Gastroesophageal sphincter (tissue), 4 donors: ENCODE data around the gene TRIO. TPM values are rescaled to one million over a fixed set of nuclear protein-coding genes. Genes with fewer than 3 reads are reported as not detected.

Experiments used
- ATAC-seq: fragments of 150-250 bp; one replicate; pipeline ENCODE4 v1.9.1; 2016; ENCODE audit warnings: mild to moderate bottlenecking, moderate library complexity
- H3K27ac ChIP-seq, 4 donors: fragments of 200-600 bp; sonication (generic) in 3 of 4; 1 replicate in 3 of 4; 2 replicates in 1 of 4; pipeline ENCODE4 v1.5.1; 2016 to 2019
- H3K27me3 ChIP-seq: fragments of 200-600 bp; sonication (generic); one replicate; pipeline ENCODE4 v1.5.1; 2019
- H3K36me3 ChIP-seq, 2 donors: fragments of 200-600 bp; sonication (generic); one replicate each; pipeline ENCODE4 v1.5.1; 2019; ENCODE audit warnings: control low read depth in 1 of 2
- H3K4me1 ChIP-seq, 3 donors: fragments of 200-600 bp; sonication (generic); 1 replicate in 2 of 3; 2 replicates in 1 of 3; pipeline ENCODE4 v1.5.1; 2016 to 2019; ENCODE audit warnings: control low read depth in 2 of 3
- H3K4me3 ChIP-seq, 2 donors: fragments of 200-600 bp; sonication (generic); one replicate each; pipeline ENCODE4 v1.5.1; 2019; ENCODE audit warnings: mild to moderate bottlenecking in 1 of 2, moderate library complexity in 1 of 2
- H3K9me3 ChIP-seq, 3 donors: fragments of 200-600 bp; sonication (generic); one replicate each; pipeline ENCODE4 v1.5.1; 2017 to 2019; ENCODE audit warnings: control low read depth in 2 of 3
- EP300 ChIP-seq: sonication (generic); formaldehyde crosslinking; IDR thresholded peaks from one replicate; pipeline ENCODE4 v1.6.1; 2017; ENCODE audit warnings: antibody characterized with exemption, mild to moderate bottlenecking
- POLR2A ChIP-seq, 2 donors: fragments of 450-650 bp; IDR thresholded peaks; one replicate each; pipeline ENCODE4 v1.6.1; 2017; ENCODE audit warnings: antibody characterized with exemption in 2 of 2, mild to moderate bottlenecking in 2 of 2, moderate library complexity in 1 of 2
- POLR2AphosphoS5 ChIP-seq: sonication (generic); formaldehyde crosslinking; IDR thresholded peaks from one replicate; pipeline ENCODE4 v1.6.1; 2017; ENCODE audit warnings: antibody characterized with exemption
- WGBS, 2 donors: methylation state at CpG; one replicate each; pipeline ENCODE4 v1.1.5; 2018; ENCODE audit warnings: low coverage in 1 of 2; 5-methylcytosine and 5-hydroxymethylcytosine counted together
- total RNA-seq, 4 donors: library from RNA; depleted of rRNA; stranded (reverse); fragments of >200 nt; gene quantifications; one replicate each; pipeline ENCODE4 v1.1.0, GENCODE V29; 2016
- TF ChIP-seq, protein P1 (sequence below), 4 experiments: fragments of 200-600 bp in 2 of 4; fragments of 450-650 bp in 2 of 4; sonication (generic) in 1 of 4; IDR thresholded peaks; one replicate each; pipeline ENCODE4 v1.5.1; 2017 to 2019; ENCODE audit warnings: antibody characterized with exemption in 4 of 4, mild to moderate bottlenecking in 2 of 4, moderate library complexity in 2 of 4

The TRIO gene
- total RNA-seq, 4 donors from 2014 or later = 69.2 to 257 (median 172) TPM

DNA sequence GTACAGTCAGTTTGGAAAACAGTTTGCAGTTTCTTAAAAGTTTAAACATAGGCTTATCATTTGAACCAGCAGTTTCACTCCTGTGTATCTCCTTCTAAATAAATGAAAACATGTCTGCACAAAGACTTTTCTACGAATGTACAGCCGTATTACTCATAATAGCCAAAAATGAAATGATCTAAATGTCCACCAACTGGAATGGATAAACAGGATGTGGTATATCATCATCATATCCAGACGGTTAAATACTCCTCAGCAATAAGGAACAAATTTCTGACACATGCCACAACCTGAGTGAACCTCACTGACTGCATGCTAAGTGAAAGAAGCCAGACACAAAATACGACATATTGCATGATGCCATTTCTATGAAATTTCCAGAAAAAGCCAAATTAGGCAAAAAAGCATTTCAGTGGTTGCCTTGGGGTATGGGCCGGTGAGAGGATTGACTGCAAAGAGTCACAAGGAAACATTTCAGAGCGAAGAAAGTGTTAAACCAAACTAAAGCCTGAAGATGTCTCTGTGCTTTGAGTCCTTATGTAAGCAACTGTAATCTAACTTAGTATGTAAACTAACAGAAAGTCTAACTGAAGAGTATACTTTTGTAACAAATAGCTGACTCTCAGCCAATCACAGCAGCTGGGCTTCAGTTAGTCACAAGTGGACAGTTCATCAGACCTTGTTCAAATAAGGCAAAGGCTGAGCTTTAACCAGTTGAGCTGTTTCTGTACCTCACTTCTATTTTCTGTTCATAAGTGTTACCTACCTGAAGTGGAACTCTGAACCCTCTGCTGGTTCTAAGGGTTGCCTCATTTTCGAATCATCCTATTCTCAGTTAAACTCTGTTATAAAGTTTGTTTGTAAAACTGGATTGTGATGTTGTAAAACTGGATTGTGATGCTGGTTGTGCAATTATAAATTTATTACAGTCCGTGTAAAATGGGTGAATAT lies 65.2 kb downstream of the TRIO start:
- Histone ChIP-seq H3K36me3 (no peaks in the 10 kb centered on the region), H3K27me3 (no peaks in the 10 kb centered on the region), H3K27ac (peak overlapping the region; percentile 67 to 85 (median 74)), H3K4me1 (peaks cover 14 to 95% (median 38%) of the 10 kb centered on the region in 3 donors), H3K9me3 (no peaks in the 10 kb centered on the region), H3K4me3 (no peak overlapping the region)
- peak; percentile 59 for ATAC-seq
- 28 to 32% methylated on average over 5 to 8 of the region's 8 CpGs for WGBS, 2 donors
- TF ChIP-seq POLR2A (IDR thresholded peaks at IDR 0.05) (no peak), POLR2AphosphoS5 (peak; percentile 8)

DNA sequence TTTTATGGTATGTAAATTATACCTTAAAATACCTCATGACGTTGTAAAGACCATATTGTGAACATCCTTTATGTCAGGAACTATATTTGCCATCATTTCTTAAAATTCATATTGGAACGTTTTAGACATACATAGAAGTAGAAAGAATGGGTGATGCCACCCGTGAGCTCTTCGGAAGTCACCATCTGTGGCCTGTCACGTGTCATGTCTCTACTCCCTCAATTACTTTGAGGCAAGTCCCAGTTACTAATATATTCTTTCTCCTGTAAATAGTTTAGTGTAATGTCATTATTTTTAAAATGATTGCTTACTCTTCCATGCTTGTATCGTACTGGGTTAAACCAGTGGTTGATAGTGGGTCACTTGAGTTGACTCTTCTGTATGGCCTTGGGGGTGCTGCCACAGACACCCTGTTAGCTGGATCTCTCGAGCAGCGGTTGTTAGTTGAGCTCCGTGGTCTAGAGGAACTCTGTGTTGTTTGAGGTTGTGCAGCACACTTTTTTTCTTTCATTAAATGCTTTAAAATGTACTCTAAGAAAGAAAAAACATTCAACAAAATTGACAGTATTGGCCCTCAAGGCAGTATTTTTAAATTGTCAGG lies 66.2 kb downstream of the TRIO start:
- H3K9me3 ChIP-seq = no peaks in the 10 kb centered on the region
- no peak for ATAC-seq
- no peaks in the 10 kb centered on the region for H3K36me3 ChIP-seq
- H3K27ac ChIP-seq = peak overlapping the region; percentile 67 to 85 (median 74)
- H3K4me3 ChIP-seq = no peak overlapping the region
- no peaks in the 10 kb centered on the region for H3K27me3 ChIP-seq
- peaks cover 5 to 95% (median 35%) of the 10 kb centered on the region in 3 donors for H3K4me1 ChIP-seq
- no peak for TF ChIP-seq POLR2A (IDR thresholded peaks at IDR 0.05)
- no peak for TF ChIP-seq EP300
- no peak for TF ChIP-seq POLR2AphosphoS5
- TF ChIP-seq, protein P1, sequence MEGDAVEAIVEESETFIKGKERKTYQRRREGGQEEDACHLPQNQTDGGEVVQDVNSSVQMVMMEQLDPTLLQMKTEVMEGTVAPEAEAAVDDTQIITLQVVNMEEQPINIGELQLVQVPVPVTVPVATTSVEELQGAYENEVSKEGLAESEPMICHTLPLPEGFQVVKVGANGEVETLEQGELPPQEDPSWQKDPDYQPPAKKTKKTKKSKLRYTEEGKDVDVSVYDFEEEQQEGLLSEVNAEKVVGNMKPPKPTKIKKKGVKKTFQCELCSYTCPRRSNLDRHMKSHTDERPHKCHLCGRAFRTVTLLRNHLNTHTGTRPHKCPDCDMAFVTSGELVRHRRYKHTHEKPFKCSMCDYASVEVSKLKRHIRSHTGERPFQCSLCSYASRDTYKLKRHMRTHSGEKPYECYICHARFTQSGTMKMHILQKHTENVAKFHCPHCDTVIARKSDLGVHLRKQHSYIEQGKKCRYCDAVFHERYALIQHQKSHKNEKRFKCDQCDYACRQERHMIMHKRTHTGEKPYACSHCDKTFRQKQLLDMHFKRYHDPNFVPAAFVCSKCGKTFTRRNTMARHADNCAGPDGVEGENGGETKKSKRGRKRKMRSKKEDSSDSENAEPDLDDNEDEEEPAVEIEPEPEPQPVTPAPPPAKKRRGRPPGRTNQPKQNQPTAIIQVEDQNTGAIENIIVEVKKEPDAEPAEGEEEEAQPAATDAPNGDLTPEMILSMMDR (IDR thresholded peaks at IDR 0.05) = no peak
- WGBS, 2 donors = 71 to 86% methylated on average over 8 to 9 of the region's 9 CpGs

DNA sequence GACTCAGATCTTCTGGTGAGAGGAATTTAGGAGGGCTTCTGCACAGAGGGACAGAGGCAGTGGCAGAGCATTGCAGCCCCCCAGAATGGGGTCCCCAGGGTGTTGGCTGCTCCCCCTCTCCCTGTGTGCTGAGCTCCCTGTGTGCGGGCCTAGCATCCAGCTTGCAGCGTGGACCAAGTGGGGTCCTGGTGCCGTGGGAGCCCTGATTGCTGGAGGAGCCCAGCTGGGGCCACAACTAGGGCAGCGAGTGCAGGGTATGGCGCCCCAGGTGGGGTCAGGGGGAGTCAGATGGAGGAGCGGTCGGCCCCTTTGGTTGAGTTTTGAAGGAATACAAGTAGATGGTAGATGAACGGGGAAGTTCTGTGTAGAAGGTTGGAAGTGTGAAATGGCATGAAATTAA lies 66.7 kb downstream of the TRIO start:
- Histone ChIP-seq H3K4me1 (peaks cover 0 to 95% (median 31%) of the 10 kb centered on the region in 3 donors), H3K27ac (peak overlapping the region; percentile 67 to 85 (median 74)), H3K36me3 (no peaks in the 10 kb centered on the region), H3K27me3 (no peaks in the 10 kb centered on the region), H3K4me3 (no peak overlapping the region), H3K9me3 (no peaks in the 10 kb centered on the region)
- TF ChIP-seq, protein P1 (IDR thresholded peaks at IDR 0.05) = no peak
- 50 to 90% methylated on average over 1 to 3 of the region's 8 CpGs for WGBS, 2 donors
- no peak for ATAC-seq

DNA sequence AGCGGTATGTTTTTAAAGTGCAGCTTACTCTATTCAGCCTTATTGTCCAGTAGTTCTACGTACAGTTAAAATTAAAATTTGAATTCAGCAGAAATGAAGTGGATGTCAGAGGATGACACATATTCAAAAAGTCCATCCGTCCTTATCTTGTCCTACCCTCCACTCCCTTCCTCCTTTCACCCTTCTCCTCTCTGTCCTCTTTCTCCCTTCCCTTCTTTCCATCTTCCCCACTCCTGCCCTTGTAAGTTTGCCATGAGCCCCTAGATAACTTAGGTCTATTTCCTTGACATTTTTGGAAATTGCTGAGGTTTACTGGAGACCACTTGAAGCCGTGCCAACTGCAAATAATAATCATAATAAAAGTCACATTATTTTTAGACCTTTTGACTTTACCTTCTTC lies 67.6 kb downstream of the TRIO start:
- no peak for ATAC-seq
- H3K27me3 ChIP-seq = no peaks in the 10 kb centered on the region
- H3K27ac ChIP-seq = peak overlapping the region in 3 of 4 donors; percentile 4 to 78 (median 71)
- peaks cover 0 to 89% (median 31%) of the 10 kb centered on the region in 3 donors for H3K4me1 ChIP-seq
- H3K9me3 ChIP-seq = no peaks in the 10 kb centered on the region
- H3K4me3 ChIP-seq = no peak overlapping the region
- 52 to 64% methylated on average over 4 of the region's 4 CpGs for WGBS, 2 donors
- no peaks in the 10 kb centered on the region for H3K36me3 ChIP-seq
- TF ChIP-seq POLR2A (IDR thresholded peaks at IDR 0.05) (no peak), EP300 (no peak), POLR2AphosphoS5 (no peak)
- TF ChIP-seq, protein P1 (IDR thresholded peaks at IDR 0.05) = no peak

DNA sequence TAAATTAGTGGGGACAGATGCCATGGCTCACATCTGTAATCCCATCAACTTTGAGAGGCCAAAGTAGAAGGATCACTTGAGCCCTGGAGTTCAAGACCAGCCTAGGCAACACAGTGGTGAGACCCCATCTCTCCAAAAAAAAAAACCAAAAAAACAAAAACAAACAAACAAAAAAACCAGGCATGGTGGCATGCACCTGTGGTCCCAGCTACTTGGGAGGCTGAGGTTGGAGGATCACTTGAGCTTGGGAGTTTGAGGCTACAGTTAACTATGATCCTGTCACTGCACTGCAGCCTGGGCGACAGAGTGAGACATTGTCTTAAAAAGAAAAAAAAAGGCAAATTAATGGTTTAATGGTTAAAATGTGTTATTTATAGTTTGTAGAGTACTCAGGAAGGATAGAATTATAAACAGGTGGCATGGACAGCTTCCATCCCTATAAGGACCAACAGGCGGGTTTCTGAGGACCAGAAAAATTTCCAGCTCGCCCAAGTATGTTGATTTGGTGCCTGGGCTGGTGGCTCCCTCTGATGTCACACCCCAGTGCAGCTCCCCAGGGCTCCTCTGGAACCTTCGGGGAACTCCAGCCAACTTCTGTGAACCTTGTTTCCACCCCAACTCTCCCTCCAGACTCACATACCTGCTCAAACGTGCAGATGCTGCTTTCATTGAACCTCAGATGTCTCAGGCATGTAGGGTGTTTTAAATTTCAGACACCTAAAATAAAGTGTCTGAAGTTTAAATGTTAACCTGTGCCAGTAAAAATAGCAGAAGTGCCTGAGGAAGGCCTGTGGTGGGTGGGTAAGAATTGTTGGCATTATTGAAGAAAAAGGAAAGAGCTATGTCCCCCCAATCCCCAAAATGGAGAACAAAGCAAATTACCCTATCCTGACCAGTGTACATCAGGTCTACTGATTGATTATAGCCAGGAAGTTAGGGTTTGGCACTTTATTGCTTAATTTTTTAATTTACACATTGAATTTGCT lies 69.0 kb downstream of the TRIO start:
- Histone ChIP-seq H3K27me3 (no peaks in the 10 kb centered on the region), H3K9me3 (no peaks in the 10 kb centered on the region), H3K4me1 (peaks cover 7 to 89% (median 44%) of the 10 kb centered on the region in 3 donors), H3K4me3 (no peak overlapping the region), H3K36me3 (no peaks in the 10 kb centered on the region), H3K27ac (peak overlapping the region; percentile 7 to 57 (median 42))
- ATAC-seq = no peak
- TF ChIP-seq POLR2AphosphoS5 (no peak), POLR2A (IDR thresholded peaks at IDR 0.05) (no peak), EP300 (no peak)
- TF ChIP-seq, protein P1 (IDR thresholded peaks at IDR 0.05) = no peak
- WGBS, 2 donors = 64 to 65% methylated on average over 4 to 5 of the region's 5 CpGs
